Lower lobe of right lung (tissue), 2 donors: ENCODE data around the gene TGFB3. TPM values are rescaled to one million over a fixed set of nuclear protein-coding genes. Genes with fewer than 3 reads are reported as not detected.

ENCODE experiments used
- ATAC-seq, 2 donors: fragments of 200-7000 bp; cut with Tn5 transposase; one replicate each; pipeline ENCODE4 v1.9.1; 2020 to 2022; ENCODE audit warnings: mild to moderate bottlenecking in 2 of 2, moderate library complexity in 2 of 2
- DNase-seq: peaks from one replicate; pipeline ENCODE4 v3.0.0-alpha.2; 2020
- H3K27ac ChIP-seq: fragments of 200-600 bp; one replicate; pipeline ENCODE4 v1.8.0; 2022
- H3K27me3 ChIP-seq: fragments of 200-600 bp; one replicate; pipeline ENCODE4 v1.8.0; 2022; ENCODE audit warnings: low read depth
- H3K36me3 ChIP-seq: fragments of 200-600 bp; one replicate; pipeline ENCODE4 v1.8.0; 2022; ENCODE audit warnings: mild to moderate bottlenecking
- H3K4me1 ChIP-seq: fragments of 200-600 bp; one replicate; pipeline ENCODE4 v1.8.0; 2022
- H3K4me3 ChIP-seq: fragments of 200-600 bp; one replicate; pipeline ENCODE4 v1.8.0; 2022; ENCODE audit warnings: mild to moderate bottlenecking
- H3K9me3 ChIP-seq: fragments of 200-600 bp; one replicate; pipeline ENCODE4 v1.8.0; 2022
- intact Hi-C: fragments of 100-400 bp; cut with DNase I; formaldehyde crosslinking; loops from one replicate; pipeline ENCODE4 v1.11.0; 2022
- total RNA-seq: library from RNA; stranded (reverse); fragmentation: NEBNext Ultra II Directional; extraction: Animal tissue kit (Norgen Biotek cat#: 25700); gene quantifications from one replicate; pipeline ENCODE4 v1.2.1, GENCODE V29; 2021
- TF ChIP-seq, protein P1 (sequence below): fragments of 200-600 bp; IDR thresholded peaks from one replicate; pipeline ENCODE4 v1.8.0; 2022; ENCODE audit warnings: antibody characterized with exemption, mild to moderate bottlenecking
- donor health status: DM: no; HTN: yes; CAD: no; lungs with severe emphysema.

Gene TGFB3
- total RNA-seq, 1 donor from 2014 or later, result 15.7 TPM

DNA sequence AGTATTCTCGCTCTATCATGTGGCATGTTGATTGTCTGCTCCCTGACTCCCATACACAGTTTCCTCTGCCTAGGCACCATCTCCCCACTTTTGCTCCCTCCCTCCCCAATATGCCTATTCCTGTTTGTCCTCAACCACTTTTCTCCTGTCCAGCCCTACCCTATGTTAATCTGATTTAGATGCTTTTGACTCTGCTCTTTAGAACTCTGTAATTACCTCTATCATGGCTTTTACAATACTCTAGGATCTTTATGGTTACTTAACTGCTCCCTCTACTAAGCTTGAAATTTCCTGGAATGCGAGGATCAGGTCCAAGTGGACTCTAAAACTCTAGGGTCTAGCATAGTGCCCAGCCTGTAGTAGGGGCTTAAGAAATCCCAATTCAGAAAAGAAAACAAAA, 68.6 kb downstream of the TGFB3 start:
- TF ChIP-seq, protein P1, sequence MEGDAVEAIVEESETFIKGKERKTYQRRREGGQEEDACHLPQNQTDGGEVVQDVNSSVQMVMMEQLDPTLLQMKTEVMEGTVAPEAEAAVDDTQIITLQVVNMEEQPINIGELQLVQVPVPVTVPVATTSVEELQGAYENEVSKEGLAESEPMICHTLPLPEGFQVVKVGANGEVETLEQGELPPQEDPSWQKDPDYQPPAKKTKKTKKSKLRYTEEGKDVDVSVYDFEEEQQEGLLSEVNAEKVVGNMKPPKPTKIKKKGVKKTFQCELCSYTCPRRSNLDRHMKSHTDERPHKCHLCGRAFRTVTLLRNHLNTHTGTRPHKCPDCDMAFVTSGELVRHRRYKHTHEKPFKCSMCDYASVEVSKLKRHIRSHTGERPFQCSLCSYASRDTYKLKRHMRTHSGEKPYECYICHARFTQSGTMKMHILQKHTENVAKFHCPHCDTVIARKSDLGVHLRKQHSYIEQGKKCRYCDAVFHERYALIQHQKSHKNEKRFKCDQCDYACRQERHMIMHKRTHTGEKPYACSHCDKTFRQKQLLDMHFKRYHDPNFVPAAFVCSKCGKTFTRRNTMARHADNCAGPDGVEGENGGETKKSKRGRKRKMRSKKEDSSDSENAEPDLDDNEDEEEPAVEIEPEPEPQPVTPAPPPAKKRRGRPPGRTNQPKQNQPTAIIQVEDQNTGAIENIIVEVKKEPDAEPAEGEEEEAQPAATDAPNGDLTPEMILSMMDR, result no peak
- no peak for ATAC-seq

DNA sequence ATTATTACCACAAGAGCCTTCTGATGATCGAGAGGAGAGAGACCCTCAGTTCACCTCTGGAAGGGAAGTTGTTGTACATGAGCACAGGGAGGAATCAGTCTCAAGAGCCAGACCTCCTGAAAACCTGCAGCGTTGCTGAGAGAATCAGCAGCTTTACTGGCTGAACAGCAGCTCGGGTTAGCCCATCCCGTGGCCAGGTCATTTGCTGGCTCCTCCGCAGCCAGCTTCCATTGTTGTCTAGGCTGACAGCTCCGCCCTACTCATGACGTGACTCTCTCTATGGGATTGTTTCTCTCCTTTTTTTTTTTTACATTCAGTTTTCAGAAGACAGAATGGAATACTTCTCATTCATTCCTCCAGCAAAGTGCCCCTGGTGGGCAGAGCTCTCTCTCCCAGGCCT, 69.9 kb downstream of the TGFB3 start:
- Histone ChIP-seq H3K27ac (no peak overlapping the region), H3K4me3 (no peak overlapping the region), H3K27me3 (no peaks in the 10 kb centered on the region), H3K36me3 (no peaks in the 10 kb centered on the region), H3K4me1 (no peaks in the 10 kb centered on the region), H3K9me3 (no peaks in the 10 kb centered on the region)
- DNase-seq (no peak), ATAC-seq (no peak)
- TF ChIP-seq, protein P1, result no peak
- intact Hi-C loops, result no loop called here

More for the DNA sequence above, 68.6 kb downstream of the TGFB3 start:
- no peak overlapping the region for H3K4me3 ChIP-seq
- H3K27me3 ChIP-seq, result no peaks in the 10 kb centered on the region
- no peak overlapping the region for H3K27ac ChIP-seq
- H3K36me3 ChIP-seq, result no peaks in the 10 kb centered on the region
- no peak for DNase-seq
- H3K4me1 ChIP-seq, result no peaks in the 10 kb centered on the region
- intact Hi-C loops, result no loop called here
- H3K9me3 ChIP-seq, result no peaks in the 10 kb centered on the region

DNA sequence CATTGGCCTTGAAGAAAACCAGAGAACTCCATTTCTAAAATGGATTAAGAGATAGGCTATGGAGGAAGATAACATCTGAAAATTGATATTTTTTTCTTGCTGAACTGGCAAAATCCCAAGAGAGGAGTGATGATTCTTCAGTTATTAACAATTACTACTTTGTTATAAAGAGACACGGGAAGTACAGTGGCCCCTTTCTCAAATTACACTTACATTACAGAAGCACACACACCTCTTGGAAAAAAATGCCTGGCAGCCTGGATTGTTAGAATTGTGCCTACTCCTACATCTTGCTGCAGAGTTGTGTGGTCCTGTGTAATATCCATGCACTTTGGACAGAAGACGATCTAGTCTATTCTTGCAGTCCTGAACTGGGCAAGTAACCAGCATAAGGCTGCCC, 71.7 kb downstream of the TGFB3 start:
- H3K27me3 ChIP-seq, result no peaks in the 10 kb centered on the region
- no peak overlapping the region for H3K27ac ChIP-seq
- ATAC-seq (no peak), DNase-seq (no peak)
- intact Hi-C loops, result no loop called here
- TF ChIP-seq, protein P1, result no peak
- H3K36me3 ChIP-seq, result no peaks in the 10 kb centered on the region
- no peak overlapping the region for H3K4me3 ChIP-seq
- no peaks in the 10 kb centered on the region for H3K9me3 ChIP-seq
- peaks cover 3% of the 10 kb centered on the region for H3K4me1 ChIP-seq

DNA sequence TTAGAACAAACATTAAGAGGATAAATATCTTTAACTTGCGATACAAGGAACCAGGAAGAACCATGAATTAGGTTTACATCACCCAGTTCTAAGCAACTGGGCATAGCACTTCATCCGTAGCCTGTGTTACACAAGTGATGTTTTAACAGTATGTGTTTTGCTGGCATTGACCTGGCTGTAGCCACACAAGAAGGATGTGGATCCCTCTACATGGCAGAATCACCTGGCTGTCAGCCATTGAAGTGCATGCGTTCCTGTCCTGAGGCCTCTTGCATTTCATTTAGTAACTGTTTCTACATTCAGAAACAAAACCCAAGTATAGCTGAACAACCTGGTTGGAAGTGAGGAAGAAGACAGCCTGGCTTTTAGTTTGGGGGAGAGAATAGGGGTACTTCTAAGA, 72.2 kb downstream of the TGFB3 start:
- DNase-seq, result no peak
- H3K4me1 ChIP-seq, result peaks cover 3% of the 10 kb centered on the region
- H3K27me3 ChIP-seq, result no peaks in the 10 kb centered on the region
- no peaks in the 10 kb centered on the region for H3K9me3 ChIP-seq
- intact Hi-C loops, result no loop called here
- no peaks in the 10 kb centered on the region for H3K36me3 ChIP-seq
- TF ChIP-seq, protein P1, result no peak
- H3K4me3 ChIP-seq, result no peak overlapping the region
- no peak overlapping the region for H3K27ac ChIP-seq
- ATAC-seq, result no peak

Other genes with a start within 250 kb of the TGFB3 start
- gene IFT43, start 3.8 kb upstream of the TGFB3 start, total RNA-seq, result 21.9 TPM
- 50.5 TPM for gene GPATCH2L, start 169.9 kb upstream of the TGFB3 start, total RNA-seq